Amniotic stem cell (primary cell): Measurements from ENCODE around the gene ZNRF1.
A peak's percentile ranks its signal among the peaks of the same experiment; 100 is the strongest.
"Not testable (repeated sequence)": the region's sequence is repeated elsewhere in the genome, so short reads cannot be mapped to it uniquely, and the experiment has no call there.

Source experiments
- DNase-seq: peaks from one replicate; lab custom pipeline; 2025; lab: John Stamatoyannopoulos, UW

ZNRF1 gene

DNA sequence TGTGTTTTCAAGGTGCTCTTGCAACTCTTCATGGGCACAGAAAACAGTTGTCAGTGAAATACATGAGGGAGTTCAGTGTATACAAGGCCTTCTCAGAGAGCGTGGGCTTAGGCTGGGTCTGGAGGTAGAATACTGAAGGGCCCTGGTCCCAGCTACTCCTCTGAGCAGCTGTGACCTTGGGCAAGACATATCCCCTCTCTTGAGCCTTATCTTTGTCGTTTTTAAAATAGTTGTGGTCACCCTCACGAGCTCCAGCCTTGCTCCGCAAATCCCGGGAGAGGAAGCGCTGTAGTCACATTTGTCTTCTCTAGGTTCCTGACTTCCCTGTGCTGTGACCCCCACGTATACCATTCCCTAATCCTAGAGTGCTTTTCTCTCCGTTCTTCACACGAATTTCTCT, 3.6 kb downstream of the ZNRF1 start:
- DNase-seq, result no peak

DNA sequence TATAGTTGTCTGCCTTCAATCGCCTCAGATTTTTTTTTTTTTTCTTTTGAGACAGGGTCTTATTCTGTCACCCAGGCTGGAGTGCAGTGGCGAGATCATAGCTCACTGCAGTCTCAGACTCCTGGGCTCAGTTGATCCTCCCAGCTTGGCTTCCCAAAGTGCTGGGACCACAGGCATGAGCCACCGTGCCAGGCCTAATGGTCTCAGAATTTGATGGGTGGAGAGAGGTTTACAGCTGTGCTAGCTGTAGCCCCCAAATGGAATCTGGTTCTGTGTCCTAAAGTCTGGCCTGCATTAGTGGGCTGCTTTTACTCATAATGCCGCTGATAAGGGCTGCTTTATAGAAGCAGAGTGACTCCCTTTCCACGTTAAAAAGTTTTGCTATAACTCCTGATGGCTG, 5.1 kb downstream of the ZNRF1 start:
- no peak for DNase-seq

DNA sequence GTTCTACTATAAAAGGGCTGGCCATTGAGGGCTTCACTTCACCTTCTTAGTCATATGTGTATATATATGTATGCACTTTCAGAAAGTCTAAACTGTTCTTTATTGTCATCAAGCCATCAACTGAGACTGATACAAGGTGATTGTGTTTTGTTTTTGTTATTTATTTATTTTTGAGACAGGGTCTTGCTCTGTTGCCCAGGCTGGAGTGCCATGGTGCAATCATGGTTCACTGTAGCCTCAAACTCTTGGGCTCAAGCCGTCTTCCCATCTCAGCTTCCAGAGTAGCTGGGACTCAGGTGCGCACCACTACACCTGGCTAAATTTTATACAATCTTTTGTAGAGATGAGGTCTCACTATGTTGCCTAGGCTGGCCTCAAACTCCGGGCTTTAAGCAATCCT, 5.6 kb downstream of the ZNRF1 start:
- DNase-seq, result no peak

DNA sequence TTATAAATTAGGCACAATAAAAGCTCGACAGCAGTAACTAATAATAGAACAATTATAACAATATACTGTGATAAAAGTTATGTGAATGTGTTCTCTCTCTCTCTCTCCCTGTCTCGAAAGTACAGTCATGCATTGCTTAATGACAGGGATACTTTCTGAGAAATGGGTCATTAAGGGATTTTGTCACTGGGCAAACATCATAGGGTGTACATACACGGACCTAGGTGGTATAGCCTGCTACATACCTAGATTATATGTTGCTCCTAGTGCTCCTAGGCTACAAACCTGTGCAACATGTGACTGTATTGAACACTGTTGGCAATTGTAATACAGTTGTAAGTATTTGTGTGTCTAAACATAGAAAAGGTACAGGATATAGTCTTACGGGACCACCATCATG, 6.9 kb downstream of the ZNRF1 start:
- no peak for DNase-seq

DNA sequence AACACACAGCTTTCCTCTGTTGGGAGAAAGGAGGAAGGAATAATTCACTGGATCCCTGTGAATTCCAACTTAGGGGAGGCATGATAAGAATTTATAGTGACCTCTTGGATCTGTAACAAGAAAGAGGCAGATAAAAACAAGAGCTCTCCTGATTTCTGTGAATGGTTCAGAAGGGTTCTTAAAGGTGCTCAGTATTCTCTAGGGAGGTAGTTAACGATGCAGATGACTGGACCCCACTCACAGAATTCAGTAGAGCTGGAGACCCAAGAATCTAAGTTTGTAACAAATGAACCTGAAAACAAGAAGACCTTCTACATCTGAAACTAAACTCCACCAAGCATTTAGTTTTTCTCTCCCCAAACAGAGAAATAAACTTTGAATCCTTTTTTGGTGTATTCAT, 8.6 kb downstream of the ZNRF1 start:
- DNase-seq, result no peak

DNA sequence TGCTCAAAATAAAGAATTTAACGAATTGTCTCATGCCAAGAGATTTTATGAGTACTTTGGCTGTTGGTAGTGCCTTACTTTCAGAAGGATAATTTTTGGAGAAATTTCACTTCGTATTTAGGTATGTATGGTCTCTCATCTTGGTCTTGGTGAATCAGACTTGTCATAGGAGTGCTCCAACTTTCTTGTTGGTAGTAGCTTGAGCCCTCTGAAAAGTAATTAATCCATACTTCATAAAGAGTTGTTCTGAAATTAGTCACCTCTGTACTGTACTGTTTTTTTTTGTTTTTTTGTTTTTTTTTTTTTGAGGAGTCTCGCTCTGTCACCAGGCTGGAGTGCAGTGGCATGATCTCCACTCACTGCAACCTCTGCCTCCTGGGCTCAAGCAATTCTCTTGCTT, 11.6 kb downstream of the ZNRF1 start:
- no peak for DNase-seq

DNA sequence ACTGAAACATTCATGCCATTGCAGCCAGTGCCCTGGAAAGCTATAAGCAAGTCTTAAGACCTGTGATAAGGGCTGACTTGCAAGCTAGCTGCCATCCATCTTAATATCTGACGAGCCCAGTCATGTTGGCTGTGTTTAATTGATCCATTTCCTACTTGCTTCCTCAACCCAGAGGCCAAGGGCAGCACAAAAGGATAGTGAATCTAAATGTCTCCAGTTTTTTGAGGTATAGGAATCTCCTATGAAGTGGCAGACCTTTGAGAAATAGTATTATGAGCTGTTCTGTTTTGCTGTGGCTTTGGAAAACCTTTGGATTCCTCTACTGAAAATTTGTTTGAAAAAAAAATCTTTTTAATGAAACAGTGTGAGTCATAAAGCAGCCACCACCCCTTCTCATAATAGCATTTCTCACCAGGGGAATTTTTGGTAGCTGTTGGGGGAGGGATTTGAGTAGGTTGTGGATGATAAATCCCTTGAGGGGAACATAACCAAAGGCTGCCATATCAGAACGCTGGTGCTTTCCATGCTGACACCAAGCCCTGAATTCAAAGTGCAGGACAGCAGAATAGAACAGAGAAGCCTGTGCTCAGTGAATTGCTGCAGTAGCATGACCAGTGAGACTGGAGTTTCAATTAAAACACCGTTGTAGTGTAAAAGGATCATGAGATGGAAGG, 12.9 kb downstream of the ZNRF1 start:
- peak; percentile 60 for DNase-seq

DNA sequence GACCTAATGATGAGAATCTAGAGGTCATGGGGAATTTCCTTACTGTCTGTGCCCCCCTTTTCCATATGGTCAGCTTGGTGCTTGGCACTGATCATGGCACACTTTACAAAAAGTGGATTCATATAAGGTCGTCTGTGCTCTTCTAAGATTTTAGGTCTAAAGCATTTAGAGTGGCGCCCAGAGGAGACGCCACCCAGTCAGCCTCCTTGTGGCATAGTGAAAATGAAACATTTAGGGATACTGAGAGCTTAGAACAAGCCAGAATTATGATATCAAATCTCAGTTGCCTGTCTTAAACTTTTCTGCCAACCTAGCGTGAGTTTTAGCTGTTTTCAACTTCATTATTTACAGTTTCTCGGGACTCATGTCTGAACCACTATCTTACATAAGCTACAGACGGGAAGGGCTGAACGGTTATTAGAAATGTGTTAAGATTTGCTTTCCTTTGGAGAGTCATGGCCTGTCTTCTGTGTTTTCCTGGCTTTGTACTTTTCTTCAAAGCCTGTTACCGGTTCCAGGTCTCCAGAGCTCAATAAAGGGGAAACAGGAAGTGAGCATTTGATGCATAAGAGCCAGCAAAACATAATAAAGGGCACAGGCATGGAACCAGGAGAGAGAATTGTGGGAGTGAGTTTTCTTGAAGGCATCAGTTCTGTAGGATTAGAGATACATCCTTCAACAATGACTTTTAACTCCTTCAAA, 13.7 kb downstream of the ZNRF1 start:
- DNase-seq, result no peak

DNA sequence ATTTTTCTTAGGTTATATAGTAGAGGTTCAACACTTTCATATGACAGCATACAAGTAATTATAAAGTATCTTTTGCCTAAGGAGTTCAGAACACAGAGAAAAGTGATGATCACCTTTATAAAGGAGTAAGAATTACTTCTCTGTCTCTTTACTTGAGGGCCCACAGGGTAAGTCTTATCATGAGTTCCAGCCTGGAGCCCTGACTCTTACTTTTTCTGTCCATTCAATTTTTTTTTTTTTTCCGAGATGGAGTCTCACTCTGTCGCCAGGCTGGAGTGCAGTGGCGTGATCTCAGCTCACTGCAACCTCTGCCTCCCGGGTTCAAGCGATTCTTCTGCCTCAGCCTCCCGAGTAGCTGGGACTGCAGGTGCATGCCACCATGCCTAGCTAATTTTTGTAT, 14.3 kb downstream of the ZNRF1 start:
- not testable (repeated sequence) for DNase-seq

DNA sequence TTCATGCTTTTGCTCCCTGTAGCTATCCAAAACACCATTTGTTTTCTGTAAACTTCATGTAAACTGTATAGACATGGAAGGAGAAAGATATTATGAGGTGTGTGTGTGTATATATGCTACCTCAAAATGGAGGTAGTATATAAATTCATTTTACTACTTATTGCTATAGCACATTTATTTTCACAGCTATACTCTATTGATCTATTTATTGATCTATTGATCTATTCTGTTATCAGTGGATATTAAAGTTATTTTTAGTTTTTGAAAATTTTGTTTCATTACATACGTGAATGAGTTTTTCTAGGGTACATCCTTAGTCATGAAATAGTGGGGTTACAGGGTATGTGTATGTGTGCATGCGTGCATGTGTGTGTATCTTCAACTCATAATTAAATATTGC, 15.5 kb downstream of the ZNRF1 start:
- DNase-seq, result no peak

DNA sequence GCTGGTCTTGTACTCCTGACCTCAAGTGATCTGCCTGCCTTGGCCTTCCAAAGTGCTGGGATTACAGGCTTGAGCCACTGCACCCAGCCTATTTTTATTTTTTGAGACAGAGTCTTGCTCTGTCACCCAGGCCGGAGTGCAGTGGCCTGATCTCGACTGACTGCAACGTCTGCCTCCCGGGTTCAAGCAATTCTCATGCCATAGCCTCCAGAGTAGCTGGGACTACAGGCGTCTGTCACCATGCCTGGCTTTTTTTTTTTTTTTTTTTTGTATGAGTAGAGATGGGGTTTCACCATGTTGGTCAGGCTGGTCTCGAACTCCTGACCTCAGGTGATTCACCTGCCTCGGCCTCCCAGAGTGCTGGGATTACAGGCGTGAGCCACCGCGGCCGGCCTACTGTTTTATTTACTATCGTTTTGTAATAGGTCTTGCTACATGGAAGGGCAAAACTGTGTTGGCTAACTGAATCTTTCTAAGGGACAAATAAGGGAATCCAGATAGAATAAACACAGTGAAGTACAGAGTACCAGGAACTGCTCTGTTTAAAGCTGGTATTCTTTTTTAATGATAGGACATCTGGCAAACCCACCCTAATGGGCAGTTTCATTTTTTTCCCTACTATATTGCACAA, 17.7 kb downstream of the ZNRF1 start:
- DNase-seq, result not testable (repeated sequence)

DNA sequence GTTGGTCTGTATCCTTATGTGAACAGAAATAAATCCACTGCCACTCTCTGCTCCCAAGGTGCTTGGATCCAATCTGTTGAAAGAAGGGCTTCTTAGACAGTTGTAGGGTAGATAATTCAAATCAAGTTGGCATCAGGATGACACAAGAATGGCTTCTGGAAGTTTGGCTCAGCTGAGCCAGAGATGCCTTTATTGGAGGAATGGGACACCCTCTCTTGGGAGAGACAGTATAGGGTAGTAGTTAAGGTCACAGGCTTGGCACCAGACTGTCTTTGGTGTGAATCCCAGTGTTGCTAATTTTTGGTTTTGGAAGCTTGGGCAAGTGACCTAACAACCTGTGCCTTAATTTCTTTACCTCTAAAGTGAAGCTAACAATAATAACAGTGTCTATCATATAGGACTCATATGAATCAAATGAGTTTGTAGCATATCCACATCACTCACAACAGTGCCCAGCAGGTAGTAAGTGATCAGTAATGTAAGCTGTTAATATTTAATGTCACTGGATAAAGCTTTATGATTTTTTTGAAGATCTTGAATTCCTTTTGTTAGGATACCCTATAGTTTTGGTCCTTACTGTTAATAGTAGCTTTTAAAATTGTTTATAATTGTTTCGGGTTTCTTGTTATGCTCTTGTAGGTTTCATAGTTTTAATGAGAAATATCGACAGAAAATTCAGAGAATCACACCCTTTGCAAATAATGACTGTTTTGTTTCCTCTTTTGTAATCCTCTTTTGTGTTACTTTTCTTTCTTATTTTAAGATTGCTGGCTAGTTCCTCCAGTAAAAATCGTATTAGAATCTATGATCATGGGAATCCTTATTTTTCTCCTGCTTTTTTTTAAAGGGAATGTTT, 19.1 kb downstream of the ZNRF1 start:
- no peak for DNase-seq

DNA sequence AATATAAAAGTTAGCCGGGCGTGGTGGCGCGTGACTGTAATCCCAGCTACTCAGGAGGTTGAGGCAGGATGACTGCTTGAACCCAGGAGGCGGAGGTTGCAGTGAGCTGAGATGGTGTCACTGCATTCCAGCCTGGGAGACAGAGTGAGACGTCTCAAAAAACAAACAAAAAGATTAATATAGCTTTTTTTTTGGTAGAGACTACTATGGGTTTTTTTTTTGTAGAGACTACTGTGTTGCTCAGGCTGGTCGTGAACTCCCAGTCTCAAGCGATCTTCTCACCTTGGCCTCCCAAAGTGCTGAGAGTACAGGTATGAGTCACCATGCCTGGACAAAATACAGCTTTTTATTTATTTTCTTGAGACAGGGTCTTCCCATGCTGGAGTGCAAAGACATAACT, 20.2 kb downstream of the ZNRF1 start:
- DNase-seq, result no peak

DNA sequence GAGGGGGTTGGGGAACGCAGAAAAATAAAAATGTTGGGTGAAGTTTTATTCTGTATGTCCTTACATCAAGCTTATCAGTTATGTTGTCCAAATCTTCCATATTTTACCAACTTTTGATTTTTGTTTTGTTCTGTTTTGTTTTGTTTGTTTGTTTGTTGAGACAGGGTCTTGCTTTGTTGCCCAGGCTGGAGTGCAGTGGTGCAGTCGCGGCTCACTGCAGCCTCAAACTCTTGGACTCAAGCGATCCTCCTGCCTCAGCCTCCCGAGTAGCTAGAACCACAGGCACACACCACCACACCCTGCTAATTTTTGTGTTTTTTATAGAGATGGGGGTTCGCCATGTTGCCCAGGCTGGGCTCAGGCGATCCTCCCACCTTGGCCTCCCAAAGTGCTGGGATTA, 20.8 kb downstream of the ZNRF1 start:
- no peak for DNase-seq

DNA sequence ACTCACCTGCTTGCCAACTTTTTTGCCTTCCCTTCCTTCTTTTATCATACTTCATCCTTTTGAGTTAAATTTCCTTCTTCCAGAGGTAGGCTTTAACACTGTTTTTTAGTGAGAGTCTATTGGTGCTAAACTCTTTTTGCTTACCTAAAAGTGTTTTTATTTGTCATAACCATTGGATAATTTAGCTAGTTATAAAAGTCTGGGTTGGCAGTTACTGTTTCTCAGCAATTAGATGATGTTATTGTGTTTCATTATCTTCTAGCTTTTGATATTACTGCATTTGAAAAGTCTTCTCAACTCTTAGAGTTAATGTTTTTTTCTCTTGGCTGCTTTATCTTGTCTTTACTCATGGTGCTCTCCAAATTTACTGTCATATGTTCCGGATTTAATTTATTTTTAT, 22.6 kb downstream of the ZNRF1 start:
- DNase-seq, result no peak

DNA sequence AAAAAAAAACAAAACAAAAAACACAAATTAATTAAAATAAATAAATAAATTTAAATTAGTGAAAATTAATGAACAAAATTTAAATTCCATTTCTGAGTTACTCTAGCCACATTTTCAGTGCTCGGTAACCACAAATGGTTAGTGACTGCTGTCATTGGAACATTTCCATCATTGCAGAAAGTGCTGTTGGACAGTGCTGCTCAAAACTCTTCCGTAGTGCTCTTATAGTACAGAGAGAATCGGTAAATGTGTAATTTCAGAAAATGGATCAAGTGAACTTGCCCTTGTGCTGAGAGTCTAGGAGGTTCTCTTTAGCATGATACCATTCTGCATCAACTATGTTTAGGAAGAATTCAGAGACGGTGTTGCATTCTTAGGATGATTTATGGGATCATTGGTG, 23.7 kb downstream of the ZNRF1 start:
- DNase-seq, result no peak

DNA sequence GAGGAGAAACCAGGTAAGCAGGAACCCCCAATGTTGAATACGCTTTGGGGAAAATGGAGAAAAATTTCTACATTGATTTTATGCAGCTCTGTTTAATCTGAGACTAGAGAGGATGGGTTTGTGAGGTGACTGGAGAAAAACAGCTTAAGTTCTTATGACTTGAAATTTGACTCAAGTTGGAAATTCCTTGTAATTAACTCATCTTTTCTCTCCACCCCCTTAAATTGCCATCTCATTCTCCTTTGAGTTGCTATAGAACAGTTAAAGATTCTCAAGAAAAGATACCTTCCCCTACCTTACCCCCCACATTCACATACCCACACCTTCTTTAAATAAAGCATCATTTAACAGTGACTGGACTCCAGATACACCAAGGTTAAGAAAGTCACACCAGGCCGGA, 24.2 kb downstream of the ZNRF1 start:
- no peak for DNase-seq

DNA sequence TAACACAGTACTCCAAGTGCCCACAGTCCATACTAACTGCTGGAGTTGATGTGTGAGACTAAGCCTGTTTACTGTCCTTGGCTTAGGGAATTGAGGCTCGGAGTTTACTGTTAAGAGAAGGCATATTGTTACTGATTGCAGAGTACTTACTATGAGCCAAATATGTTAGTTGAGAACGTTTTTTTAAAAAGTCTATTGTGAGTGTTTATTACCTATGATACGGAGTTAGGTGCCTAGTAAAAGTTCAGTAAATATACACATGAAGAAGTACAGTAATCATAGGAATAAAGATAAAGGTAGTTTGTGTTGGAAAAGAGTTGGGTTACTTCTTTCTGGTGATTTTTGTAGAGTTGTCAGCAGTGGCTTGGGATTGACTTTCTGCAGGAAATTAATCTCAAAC, 25.4 kb downstream of the ZNRF1 start:
- DNase-seq, result no peak

DNA sequence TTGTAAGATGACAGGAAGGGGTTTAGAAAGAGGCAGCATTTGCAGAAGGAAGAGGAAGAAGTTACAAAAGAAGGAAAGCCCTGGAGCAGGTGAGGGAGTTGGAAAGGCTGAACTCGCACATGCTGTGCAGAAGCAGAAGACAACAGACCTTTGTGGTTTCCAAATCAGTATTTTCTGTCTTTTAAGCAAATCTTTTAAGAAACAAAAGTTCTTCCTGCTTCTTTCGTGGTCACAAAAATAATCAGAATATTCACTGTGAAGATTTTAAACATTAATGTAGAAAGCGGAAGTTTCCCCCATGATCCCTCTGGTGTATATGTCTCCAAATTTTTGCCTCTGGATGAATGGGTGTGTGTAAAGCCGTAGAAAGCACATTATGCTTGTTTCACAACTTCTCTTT, 25.8 kb downstream of the ZNRF1 start:
- DNase-seq, result no peak

DNA sequence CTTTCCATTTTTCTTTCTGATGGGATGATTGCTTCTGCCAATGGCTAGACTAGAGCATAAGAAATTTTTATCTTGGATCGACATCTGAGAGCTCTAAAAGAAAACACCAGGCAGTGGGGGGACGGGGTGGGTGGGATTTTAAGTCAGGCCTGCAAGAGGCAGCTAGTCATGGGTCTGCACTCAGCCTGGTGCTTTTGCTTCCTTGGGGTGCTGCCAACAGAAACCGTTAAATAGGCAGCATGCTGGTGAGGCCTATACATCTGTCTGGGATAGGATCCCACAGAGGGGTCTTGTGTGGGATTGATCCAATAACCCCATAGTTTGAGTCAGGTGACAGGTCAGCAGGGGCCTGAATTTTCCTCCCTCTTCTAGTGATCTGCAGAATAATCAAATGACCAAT, 26.9 kb downstream of the ZNRF1 start:
- DNase-seq, result no peak

DNA sequence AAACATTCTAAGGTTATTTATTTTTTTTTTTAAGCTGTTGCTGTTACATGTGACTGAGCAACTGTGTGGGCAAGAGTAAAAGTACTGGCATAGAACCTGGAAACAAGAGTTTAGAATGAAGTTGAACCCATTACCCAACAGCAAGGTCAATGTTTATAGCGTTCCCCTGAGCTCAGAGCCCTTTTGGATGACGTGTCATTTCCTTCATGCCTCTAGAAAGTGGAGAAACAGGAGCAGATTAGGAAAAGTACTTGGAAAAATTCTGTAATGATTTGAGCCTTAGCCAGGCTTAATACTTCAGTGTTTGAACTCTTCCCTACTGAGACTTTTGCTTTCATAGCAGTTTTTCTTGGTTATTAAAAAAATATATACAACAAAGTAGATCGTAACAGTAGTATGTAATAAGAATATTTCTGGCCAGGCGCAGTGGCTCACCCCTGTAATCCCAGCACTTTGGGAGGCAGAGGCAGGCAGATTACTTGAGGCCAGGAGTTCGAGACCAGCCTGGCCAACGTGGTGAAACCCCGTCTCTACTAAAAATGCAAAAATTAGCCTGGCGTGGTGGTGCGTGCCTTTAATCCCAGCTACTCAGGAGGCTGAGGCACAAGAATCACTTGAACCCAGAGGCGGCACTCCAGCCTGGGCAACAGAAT, 27.5 kb downstream of the ZNRF1 start:
- DNase-seq, result not testable (repeated sequence)

DNA sequence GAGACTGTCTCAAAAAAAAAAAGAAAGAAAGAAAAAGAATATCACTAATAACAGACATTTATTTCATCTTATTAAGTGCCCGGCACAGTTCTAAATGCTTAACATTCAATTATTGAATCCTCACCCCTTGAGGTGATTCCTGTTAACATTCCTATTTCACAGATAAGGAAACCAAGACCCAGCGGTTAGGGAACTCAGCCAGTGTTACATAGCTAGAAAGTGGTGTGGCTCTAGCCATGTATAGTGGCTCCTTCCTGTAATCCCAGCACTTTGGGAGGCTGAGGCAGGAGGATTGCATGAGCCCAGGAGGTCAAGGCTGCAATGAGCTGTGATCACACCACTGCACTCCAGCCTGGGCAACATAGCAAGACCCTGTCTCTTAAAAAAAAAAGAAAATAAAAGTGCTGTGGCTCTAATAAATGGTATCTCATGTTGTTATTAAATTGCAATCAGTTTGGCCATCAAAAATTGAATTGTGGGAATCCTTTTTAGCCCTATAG, 28.1 kb downstream of the ZNRF1 start:
- no peak for DNase-seq
